Neuronal stem cell (in vitro differentiated cells): ENCODE results near the gene MPND.

Experiments
- DNase-seq: peaks from one replicate; pipeline ENCODE4 v3.0.0-alpha.2; 2013; ENCODE audit warnings: low spot score
- H2AFZ ChIP-seq: one replicate; pipeline ENCODE4 v1.6.1; 2013; ENCODE audit warnings: mild to moderate bottlenecking, low read length, inconsistent platforms
- H2AK5ac ChIP-seq: 2 replicates; pipeline ENCODE4 v1.6.1; 2013; ENCODE audit warnings: low read depth, mild to moderate bottlenecking, inconsistent platforms, low read length, moderate library complexity, mixed read lengths
- H2BK120ac ChIP-seq: 2 replicates; pipeline ENCODE4 v1.6.1; 2013; ENCODE audit warnings: low read depth, mild to moderate bottlenecking, inconsistent platforms, low read length, moderate library complexity, mixed read lengths
- H2BK12ac ChIP-seq: one replicate; pipeline ENCODE4 v1.6.1; 2013; ENCODE audit warnings: low read length, inconsistent platforms
- H2BK15ac ChIP-seq: 2 replicates; pipeline ENCODE4 v1.6.1; 2013; ENCODE audit warnings: mild to moderate bottlenecking, low read length, inconsistent platforms, mixed read lengths
- H2BK5ac ChIP-seq: one replicate; pipeline ENCODE4 v1.6.1; 2013; ENCODE audit warnings: inconsistent platforms, mild to moderate bottlenecking, low read length, moderate library complexity
- H3K14ac ChIP-seq: one replicate; pipeline ENCODE4 v1.6.1; 2013; ENCODE audit warnings: low read length, inconsistent platforms
- H3K18ac ChIP-seq: 2 replicates; pipeline ENCODE4 v1.6.1; 2013; ENCODE audit warnings: low read length, inconsistent platforms
- H3K23ac ChIP-seq: 2 replicates; pipeline ENCODE4 v1.6.1; 2013; ENCODE audit warnings: low read depth, mild to moderate bottlenecking, mixed read lengths, low read length, inconsistent platforms; ENCODE audit not compliant: poor library complexity
- H3K27ac ChIP-seq: replicated peaks from 3 replicates; pipeline ENCODE4 v1.5.1; 2013; ENCODE audit warnings: low read length, inconsistent platforms
- H3K27me3 ChIP-seq, 3 experiments: 2 replicates each; pipeline ENCODE4 v1.6.1; 2013; ENCODE audit warnings: low read length in 3 of 3, mild to moderate bottlenecking in 2 of 3, inconsistent platforms in 1 of 3, low read depth in 1 of 3, mixed read lengths in 1 of 3, moderate library complexity in 1 of 3; ENCODE audit not compliant: control insufficient read depth in 3 of 3, insufficient read depth in 3 of 3
- H3K36me3 ChIP-seq, 2 donors: replicated peaks in 1 of 2; 2 replicates each; pipeline ENCODE4 v1.6.1; 2013; ENCODE audit warnings: low read length in 2 of 2; ENCODE audit not compliant: control insufficient read depth in 2 of 2, insufficient read depth in 2 of 2
- H3K4ac ChIP-seq: 2 replicates; pipeline ENCODE4 v1.6.1; 2013; ENCODE audit warnings: inconsistent platforms, mild to moderate bottlenecking, low read length, moderate library complexity
- H3K4me1 ChIP-seq, 2 donors: 1 replicate in 1 of 2; 2 replicates in 1 of 2; pipeline ENCODE4 v1.6.1; 2013; ENCODE audit warnings: low read length in 2 of 2, low read depth in 1 of 2; ENCODE audit not compliant: control insufficient read depth in 2 of 2, insufficient read depth in 1 of 2
- H3K4me2 ChIP-seq: one replicate; pipeline ENCODE4 v1.6.1; 2013; ENCODE audit warnings: mild to moderate bottlenecking, low read length, inconsistent platforms; ENCODE audit not compliant: insufficient read depth, poor library complexity, severe bottlenecking
- H3K4me3 ChIP-seq, 2 donors: 2 replicates each; pipeline ENCODE4 v1.5.1; 2013; ENCODE audit warnings: low read length in 2 of 2, mild to moderate bottlenecking in 2 of 2, inconsistent platforms in 1 of 2, moderate library complexity in 1 of 2
- H3K79me1 ChIP-seq: one replicate; pipeline ENCODE4 v1.6.1; 2013; ENCODE audit warnings: low read depth, mild to moderate bottlenecking, inconsistent platforms, low read length, moderate library complexity
- H3K9ac ChIP-seq: one replicate; pipeline ENCODE4 v1.6.1; 2013; ENCODE audit warnings: mild to moderate bottlenecking, low read depth, low read length, inconsistent platforms; ENCODE audit not compliant: poor library complexity
- H3K9me3 ChIP-seq, 2 donors: replicated peaks in 1 of 2; 2 replicates each; pipeline versions ENCODE3 to v1.6.1; 2013; ENCODE audit warnings: low read length in 2 of 2, mild to moderate bottlenecking in 2 of 2, inconsistent platforms in 1 of 2, low read depth in 1 of 2, mixed read lengths in 1 of 2, moderate library complexity in 1 of 2; ENCODE audit not compliant: control insufficient read depth in 2 of 2, insufficient read depth in 1 of 2
- H4K8ac ChIP-seq: one replicate; pipeline ENCODE4 v1.6.1; 2013; ENCODE audit warnings: low read depth, mild to moderate bottlenecking, inconsistent platforms, low read length, moderate library complexity
- H4K91ac ChIP-seq: one replicate; pipeline ENCODE4 v1.6.1; 2013; ENCODE audit warnings: low read length, low read depth, mild to moderate bottlenecking, inconsistent platforms; ENCODE audit not compliant: poor library complexity
- WGBS, 2 donors: extraction: QIAGEN DNeasy Blood & Tissue Kit; methylation state at CpG; one replicate each; pipeline ENCODE4 v1.1.7; 2013; ENCODE audit warnings: missing lambda C conversion rate in 2 of 2, mixed read lengths in 1 of 2; ENCODE audit not compliant: insufficient read length in 2 of 2, insufficient replicate concordance in 1 of 2; ENCODE audit errors: extremely low coverage in 2 of 2; 5-methylcytosine and 5-hydroxymethylcytosine counted together

Gene MPND

GRCh38 chr19:4391701-4392483 is 48.5 kb downstream of the MPND start:
- Histone ChIP-seq H3K18ac (peak overlapping the region; percentile 44), H3K9me3 (no peaks in the 10 kb centered on the region), H2AFZ (no peak overlapping the region), H3K14ac (no peak overlapping the region), H3K27ac (peak overlapping the region; percentile 97), H4K8ac (no peak overlapping the region), H3K36me3 (peaks cover 0 to 40% of the 10 kb centered on the region in 2 donors), H3K27me3 (no peaks in the 10 kb centered on the region), H4K91ac (no peak overlapping the region), H2AK5ac (peak overlapping the region; percentile 71), H3K23ac (peak overlapping the region; percentile 3), H3K9ac (peak overlapping the region; percentile 75), H2BK12ac (peak overlapping the region; percentile 3), H3K4me3 (no peak overlapping the region), H3K4me2 (no peak overlapping the region), H3K4ac (peak overlapping the region; percentile 78), H2BK120ac (peak overlapping the region; percentile 10), H3K79me1 (peaks cover 14% of the 10 kb centered on the region), H2BK15ac (peak overlapping the region; percentile 32), H2BK5ac (peak overlapping the region; percentile 49), H3K4me1 (peaks cover 47 to 56% of the 10 kb centered on the region in 2 donors)
- DNase-seq = no peak
- no CpG with 5 or more reads among the region's 20 CpGs for WGBS, 2 donors

GRCh38 chr19:4393947-4394590 is 50.7 kb downstream of the MPND start:
- H3K9ac ChIP-seq = peak overlapping the region; percentile 80
- no CpG with 5 or more reads among the region's 8 CpGs for WGBS, 2 donors
- H2AFZ ChIP-seq = no peak overlapping the region
- peak overlapping the region; percentile 35 for H3K18ac ChIP-seq
- H2BK120ac ChIP-seq = no peak overlapping the region
- H4K91ac ChIP-seq = no peak overlapping the region
- peaks cover 40 to 50% of the 10 kb centered on the region in 2 donors for H3K4me1 ChIP-seq
- H2BK5ac ChIP-seq = peak overlapping the region; percentile 21
- no peak for DNase-seq
- H3K27me3 ChIP-seq = no peaks in the 10 kb centered on the region
- H3K79me1 ChIP-seq = peaks cover 13% of the 10 kb centered on the region
- H3K4ac ChIP-seq = no peak overlapping the region
- H3K4me3 ChIP-seq = no peak overlapping the region
- no peak overlapping the region for H2BK15ac ChIP-seq
- peaks cover 0 to 41% of the 10 kb centered on the region in 2 donors for H3K36me3 ChIP-seq
- H4K8ac ChIP-seq = no peak overlapping the region
- no peaks in the 10 kb centered on the region for H3K9me3 ChIP-seq
- no peak overlapping the region for H2AK5ac ChIP-seq
- H3K27ac ChIP-seq = peak overlapping the region; percentile 94
- peak overlapping the region; percentile 46 for H3K4me2 ChIP-seq
- no peak overlapping the region for H3K14ac ChIP-seq
- H3K23ac ChIP-seq = no peak overlapping the region
- H2BK12ac ChIP-seq = no peak overlapping the region

- DNase-seq = no peak
- Histone ChIP-seq H3K27me3 (no peaks in the 10 kb centered on the region), H3K9me3 (no peaks in the 10 kb centered on the region), H4K8ac (no peak overlapping the region), H3K36me3 (peaks cover 0 to 29% of the 10 kb centered on the region in 2 donors), H3K14ac (no peak overlapping the region), H2BK15ac (no peak overlapping the region), H3K79me1 (peaks cover 7% of the 10 kb centered on the region), H3K27ac (no peak overlapping the region), H2AK5ac (no peak overlapping the region), H3K4ac (no peak overlapping the region), H3K4me3 (no peak overlapping the region), H2BK5ac (no peak overlapping the region), H3K4me2 (no peak overlapping the region), H2BK120ac (no peak overlapping the region), H2AFZ (no peak overlapping the region), H3K23ac (no peak overlapping the region), H2BK12ac (no peak overlapping the region), H3K4me1 (peaks cover 17 to 27% of the 10 kb centered on the region in 2 donors), H4K91ac (no peak overlapping the region), H3K18ac (no peak overlapping the region), H3K9ac (no peak overlapping the region)
- WGBS, 2 donors = no CpG with 5 or more reads among the region's 15 CpGs
These were observed 53.8 kb downstream of the MPND start for GRCh38 chr19:4396949-4397783.
